ENCODE results near the gene DUSP7. TPM values are rescaled to one million over a fixed set of nuclear protein-coding genes. Genes with fewer than 3 reads are reported as not detected.

Gene DUSP7
- total RNA-seq, 6 experiments from 2014 or later: 31.7 to 43.3 (median 37.4) TPM

DNA sequence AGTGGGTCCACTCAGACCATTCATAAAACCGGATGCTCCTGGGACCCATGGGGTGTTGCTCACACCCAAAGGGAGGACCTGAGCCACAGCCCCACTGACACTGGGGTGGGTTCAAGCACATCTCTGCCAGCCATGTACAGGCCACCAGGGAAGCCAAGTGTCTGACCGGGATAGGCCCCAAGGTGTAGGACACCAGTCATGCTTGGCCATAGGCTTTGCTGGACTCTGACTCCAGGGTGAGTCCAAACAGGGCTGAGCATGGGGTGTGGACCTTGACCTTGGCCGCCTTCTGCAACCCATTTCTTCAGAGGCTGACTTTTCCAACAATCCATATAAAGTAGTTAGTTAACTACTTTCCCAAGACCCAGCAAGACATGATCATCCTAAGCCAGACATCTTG lies 31.4 kb upstream of the DUSP7 start:
- peaks cover 52% of the 10 kb centered on the region for H3K4me1 Mint-ChIP-seq (ENCODE audit: low read depth)
- H3K27me3 Mint-ChIP-seq (ENCODE audit: insufficient read depth): no peaks in the 10 kb centered on the region; the same call in 1 of the 2 replicates
- H3K36me3 Mint-ChIP-seq (ENCODE audit: low read depth): peaks cover 5% of the 10 kb centered on the region; the same call in 1 of the 2 replicates
- DNase-seq: no peak
- H3K9me3 Mint-ChIP-seq: no peaks in the 10 kb centered on the region
- H3K4me3 Mint-ChIP-seq: no peak overlapping the region
- peak overlapping the region; percentile 98 for H3K27ac Mint-ChIP-seq
- TF ChIP-seq, protein P1, sequence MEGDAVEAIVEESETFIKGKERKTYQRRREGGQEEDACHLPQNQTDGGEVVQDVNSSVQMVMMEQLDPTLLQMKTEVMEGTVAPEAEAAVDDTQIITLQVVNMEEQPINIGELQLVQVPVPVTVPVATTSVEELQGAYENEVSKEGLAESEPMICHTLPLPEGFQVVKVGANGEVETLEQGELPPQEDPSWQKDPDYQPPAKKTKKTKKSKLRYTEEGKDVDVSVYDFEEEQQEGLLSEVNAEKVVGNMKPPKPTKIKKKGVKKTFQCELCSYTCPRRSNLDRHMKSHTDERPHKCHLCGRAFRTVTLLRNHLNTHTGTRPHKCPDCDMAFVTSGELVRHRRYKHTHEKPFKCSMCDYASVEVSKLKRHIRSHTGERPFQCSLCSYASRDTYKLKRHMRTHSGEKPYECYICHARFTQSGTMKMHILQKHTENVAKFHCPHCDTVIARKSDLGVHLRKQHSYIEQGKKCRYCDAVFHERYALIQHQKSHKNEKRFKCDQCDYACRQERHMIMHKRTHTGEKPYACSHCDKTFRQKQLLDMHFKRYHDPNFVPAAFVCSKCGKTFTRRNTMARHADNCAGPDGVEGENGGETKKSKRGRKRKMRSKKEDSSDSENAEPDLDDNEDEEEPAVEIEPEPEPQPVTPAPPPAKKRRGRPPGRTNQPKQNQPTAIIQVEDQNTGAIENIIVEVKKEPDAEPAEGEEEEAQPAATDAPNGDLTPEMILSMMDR (IDR thresholded peaks at IDR 0.05): no peak

GRCh38 chr3:52086976-52087663 lies 30.7 kb upstream of the DUSP7 start:
- Mint-ChIP-seq H3K27me3 (ENCODE audit: insufficient read depth) (no peaks in the 10 kb centered on the region; the same call in 1 of the 2 replicates), H3K4me1 (ENCODE audit: low read depth) (peaks cover 52% of the 10 kb centered on the region)

DNA sequence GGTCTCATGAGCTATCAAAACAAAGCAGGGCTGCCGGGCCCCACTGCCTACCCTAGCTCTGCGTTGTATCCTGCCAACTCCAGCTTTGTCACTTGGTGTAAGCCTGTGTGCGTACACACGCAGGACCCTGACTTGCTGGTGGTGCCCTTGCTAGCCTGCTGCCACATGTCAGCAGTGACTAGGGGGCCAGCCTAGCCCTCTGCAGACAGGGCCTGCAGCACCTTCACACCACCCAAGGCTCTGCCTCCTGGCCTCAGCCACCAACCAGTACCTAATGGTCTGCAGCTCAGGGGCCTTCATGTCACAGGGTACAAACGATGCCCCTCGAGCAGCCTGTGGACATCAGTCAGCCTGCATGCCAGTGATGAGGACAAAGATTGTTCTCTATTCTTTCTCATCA lies 30.1 kb upstream of the DUSP7 start:
- DNase-seq: no peak
- peaks cover 3% of the 10 kb centered on the region for H3K27me3 Mint-ChIP-seq (ENCODE audit: insufficient read depth)
- H3K36me3 Mint-ChIP-seq (ENCODE audit: low read depth): peaks cover under 1% of the 10 kb centered on the region; the same call in 1 of the 2 replicates
- H3K4me3 Mint-ChIP-seq: no peak overlapping the region
- H3K9me3 Mint-ChIP-seq: no peaks in the 10 kb centered on the region
- peak overlapping the region; percentile 98 for H3K27ac Mint-ChIP-seq
- peaks cover 47% of the 10 kb centered on the region for H3K4me1 Mint-ChIP-seq (ENCODE audit: low read depth)
- TF ChIP-seq, protein P1 (IDR thresholded peaks at IDR 0.05): no peak

More at GRCh38 chr3:52086976-52087663, 30.7 kb upstream of the DUSP7 start:
- no peak overlapping the region for H3K4me3 Mint-ChIP-seq
- TF ChIP-seq, protein P1 (IDR thresholded peaks at IDR 0.05): no peak
- H3K36me3 Mint-ChIP-seq (ENCODE audit: low read depth): peaks cover 5% of the 10 kb centered on the region; the same call in 1 of the 2 replicates
- no peaks in the 10 kb centered on the region for H3K9me3 Mint-ChIP-seq
- peak overlapping the region; percentile 98 for H3K27ac Mint-ChIP-seq
- no peak for DNase-seq

DNA sequence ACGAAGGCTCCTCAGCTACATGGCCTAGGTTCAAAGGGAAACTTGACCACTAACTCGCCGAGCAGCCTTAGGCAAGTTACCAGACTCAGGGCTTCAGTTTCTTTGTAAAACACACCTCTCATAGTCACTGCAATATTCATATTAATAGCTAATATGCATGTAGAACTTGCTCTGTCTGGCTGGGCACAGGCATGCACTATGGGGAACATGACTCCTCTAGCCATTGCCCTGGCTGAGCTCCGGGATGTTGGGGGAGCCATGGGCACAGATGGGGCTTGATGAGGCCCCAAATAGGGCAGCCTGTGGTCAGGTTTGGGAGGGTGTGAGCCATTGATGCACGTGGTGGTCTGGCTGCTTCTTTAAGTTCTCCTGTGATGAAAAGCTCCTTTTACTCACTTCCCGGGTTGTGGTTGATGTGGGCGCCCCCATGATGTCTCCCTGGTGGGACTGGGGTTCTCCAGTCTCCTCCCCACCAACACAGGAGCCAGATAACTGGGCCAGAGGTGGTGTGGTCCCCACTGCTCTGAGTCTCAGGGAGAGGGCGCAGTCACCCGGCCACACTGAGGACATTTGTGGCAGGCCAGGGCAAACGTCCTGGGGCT lies 29.4 kb upstream of the DUSP7 start:
- Mint-ChIP-seq H3K4me1 (ENCODE audit: low read depth) (peaks cover 40% of the 10 kb centered on the region), H3K27ac (no peak overlapping the region), H3K27me3 (ENCODE audit: insufficient read depth) (peaks cover 6% of the 10 kb centered on the region), H3K4me3 (no peak overlapping the region), H3K36me3 (ENCODE audit: low read depth) (no peaks in the 10 kb centered on the region), H3K9me3 (no peaks in the 10 kb centered on the region)
- DNase-seq: no peak
- TF ChIP-seq, protein P1 (IDR thresholded peaks at IDR 0.05): no peak

DNA sequence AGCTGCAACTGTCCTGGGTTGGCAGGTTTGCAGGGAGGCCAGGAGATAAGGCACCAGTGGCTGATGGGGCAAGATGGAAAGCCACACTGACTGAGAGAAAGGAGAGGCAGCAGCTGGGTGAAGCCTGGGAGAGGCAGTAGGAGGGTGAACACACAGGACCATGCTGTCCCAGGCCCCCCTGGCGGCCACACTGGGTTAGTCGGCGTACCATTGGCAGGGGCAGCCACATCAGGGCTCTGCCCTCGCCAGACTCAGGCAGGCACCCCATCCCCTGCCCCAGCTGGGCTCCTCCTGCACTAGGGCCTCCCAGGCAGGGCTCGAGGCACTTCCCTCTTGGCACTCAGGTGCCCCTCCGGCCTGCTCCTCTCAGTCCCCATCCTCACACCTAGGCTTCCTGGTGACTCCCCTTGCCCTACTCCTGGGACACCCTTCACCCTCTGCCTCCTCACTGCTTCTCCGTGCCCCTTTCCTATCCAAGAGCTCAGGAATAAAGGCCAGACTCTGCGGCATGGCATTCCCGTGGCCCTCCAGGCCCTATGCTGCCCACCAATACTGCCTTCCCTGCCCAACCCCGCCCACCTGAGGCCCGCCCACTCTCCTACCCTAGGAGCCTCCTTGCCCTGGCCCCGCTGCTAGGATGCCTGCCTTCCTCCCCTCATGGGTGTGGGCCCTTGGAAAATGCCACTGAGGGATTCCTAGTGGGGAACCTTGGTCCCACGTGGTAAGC lies 28.7 kb upstream of the DUSP7 start:
- H3K27me3 Mint-ChIP-seq (ENCODE audit: insufficient read depth): peaks cover 6% of the 10 kb centered on the region
- TF ChIP-seq, protein P1 (IDR thresholded peaks at IDR 0.05): peak; percentile 26; the same call in 1 of the 2 replicates
- peaks cover 33% of the 10 kb centered on the region for H3K4me1 Mint-ChIP-seq (ENCODE audit: low read depth)
- H3K4me3 Mint-ChIP-seq: no peak overlapping the region
- no peaks in the 10 kb centered on the region for H3K36me3 Mint-ChIP-seq (ENCODE audit: low read depth)
- no peaks in the 10 kb centered on the region for H3K9me3 Mint-ChIP-seq
- DNase-seq: no peak
- no peak overlapping the region; the same call in 1 of the 2 replicates for H3K27ac Mint-ChIP-seq

All from HFFc6 (cell line).